ENCODE data around the gene ADGRD2. TPM values are rescaled to one million over a fixed set of nuclear protein-coding genes. Genes with fewer than 3 reads are reported as not detected.

ADGRD2 gene
- polyA plus RNA-seq, 3 donors: not detected

GRCh38 chr9:124468061-124468740 lies 17.9 kb downstream of the ADGRD2 start:
- Mint-ChIP-seq H3K27ac (peak overlapping the region in 1 of 7 donors; percentile 1), H3K9me3 (peaks cover 0 to 5% (median 2%) of the 10 kb centered on the region in 7 donors), H3K36me3 (no peaks in the 10 kb centered on the region), H3K27me3 (ENCODE audit: low read depth in 3 of 3) (peaks cover 6 to 13% (median 8%) of the 10 kb centered on the region in 3 donors), H3K4me3 (no peak overlapping the region), H3K4me1 (peaks cover 4% of the 10 kb centered on the region)
- TF ChIP-seq CTCF (IDR thresholded peaks at IDR 0.05): no peak
- Histone ChIP-seq H3K9ac (ENCODE audit: insufficient read depth, low read length, poor library complexity, severe bottlenecking) (no peak overlapping the region), H2AFZ (ENCODE audit: insufficient read depth, low read depth, low read length, poor library complexity, severe bottlenecking) (no peak overlapping the region), H4K20me1 (ENCODE audit: insufficient read depth, low read length) (no peaks in the 10 kb centered on the region), H3K36me3 (replicated peaks in 1 of 2; ENCODE audit: control insufficient read depth in 1 of 2, insufficient read depth in 2 of 2, low read length in 2 of 2) (no peaks in the 10 kb centered on the region), H3K9me3 (replicated peaks in 1 of 2; ENCODE audit: control insufficient read depth in 1 of 2, insufficient read depth in 1 of 2, low read length in 2 of 2) (no peaks in the 10 kb centered on the region), H3K4me2 (replicated peaks; ENCODE audit: extremely low read depth, low read length, poor library complexity, severe bottlenecking) (no peak overlapping the region), H3K27me3 (ENCODE audit: control insufficient read depth in 2 of 2, insufficient read depth in 2 of 2, low read length in 2 of 2) (peaks cover 0 to 5% of the 10 kb centered on the region in 2 donors), H3K79me2 (ENCODE audit: insufficient read depth, low read length) (no peaks in the 10 kb centered on the region), H3K4me3 (replicated peaks in 1 of 3; ENCODE audit: low read depth in 2 of 3, low read length in 3 of 3) (no peak overlapping the region), H3K4me1 (ENCODE audit: control insufficient read depth in 1 of 2, insufficient read depth in 2 of 2, low read length in 2 of 2) (no peaks in the 10 kb centered on the region), H3K27ac (ENCODE audit: low read depth in 1 of 2, low read length in 2 of 2) (no peak overlapping the region)
- no peak for DNase-seq
- intact Hi-C loops (cut with micrococcal nuclease): no loop called here
- WGBS (ENCODE audit: insufficient coverage): 78% methylated on average over 10 of the region's 19 CpGs

- peaks cover 0 to 1% (median 0%) of the 10 kb centered on the region in 7 donors for H3K9me3 Mint-ChIP-seq
- no peaks in the 10 kb centered on the region for H3K27me3 ChIP-seq (ENCODE audit: control insufficient read depth in 2 of 2, insufficient read depth in 2 of 2, low read length in 2 of 2)
- H2AFZ ChIP-seq (ENCODE audit: insufficient read depth, low read depth, low read length, poor library complexity, severe bottlenecking): no peak overlapping the region
- H3K9me3 ChIP-seq (replicated peaks in 1 of 2; ENCODE audit: control insufficient read depth in 1 of 2, insufficient read depth in 1 of 2, low read length in 2 of 2): no peaks in the 10 kb centered on the region
- intact Hi-C loops (cut with micrococcal nuclease): no loop called here
- H3K4me1 ChIP-seq (ENCODE audit: control insufficient read depth in 1 of 2, insufficient read depth in 2 of 2, low read length in 2 of 2): no peaks in the 10 kb centered on the region
- H3K4me3 ChIP-seq (replicated peaks in 1 of 3; ENCODE audit: low read depth in 2 of 3, low read length in 3 of 3): no peak overlapping the region
- H3K9ac ChIP-seq (ENCODE audit: insufficient read depth, low read length, poor library complexity, severe bottlenecking): no peak overlapping the region
- peaks cover 2 to 10% (median 5%) of the 10 kb centered on the region in 3 donors for H3K27me3 Mint-ChIP-seq (ENCODE audit: low read depth in 3 of 3)
- H3K27ac Mint-ChIP-seq: no peak overlapping the region
- WGBS (ENCODE audit: insufficient coverage): 60% methylated on average over 24 of the region's 28 CpGs
- H3K4me1 Mint-ChIP-seq: peaks cover 4% of the 10 kb centered on the region
- no peak for DNase-seq
- H3K27ac ChIP-seq (ENCODE audit: low read depth in 1 of 2, low read length in 2 of 2): no peak overlapping the region
- no peak overlapping the region for H3K4me2 ChIP-seq (replicated peaks; ENCODE audit: extremely low read depth, low read length, poor library complexity, severe bottlenecking)
- no peaks in the 10 kb centered on the region for H4K20me1 ChIP-seq (ENCODE audit: insufficient read depth, low read length)
- H3K4me3 Mint-ChIP-seq: no peak overlapping the region
- no peaks in the 10 kb centered on the region for H3K36me3 ChIP-seq (replicated peaks in 1 of 2; ENCODE audit: control insufficient read depth in 1 of 2, insufficient read depth in 2 of 2, low read length in 2 of 2)
- TF ChIP-seq CTCF (IDR thresholded peaks at IDR 0.05): no peak
- H3K36me3 Mint-ChIP-seq: no peaks in the 10 kb centered on the region
- no peaks in the 10 kb centered on the region for H3K79me2 ChIP-seq (ENCODE audit: insufficient read depth, low read length)
These were observed 19.0 kb downstream of the ADGRD2 start for GRCh38 chr9:124469011-124469832.

Data from CD14-positive monocyte (primary cell).